Caco-2 (cell line): ENCODE measurements around the gene SETD1A. TPM values are rescaled to one million over a fixed set of nuclear protein-coding genes. Genes with fewer than 3 reads are reported as not detected.
"Not testable (repeated sequence)": the region's sequence is repeated elsewhere in the genome, so short reads cannot be mapped to it uniquely, and the experiment has no call there.

Experiments
- BruUV-seq: library from RNA; stranded (reverse); fragments of 400-500 nt; replicated peaks from 2 replicates; lab custom pipeline; 2021; lab: Mats Ljungman, UMichigan
- CTCF ChIA-PET: fragments of 300-600 bp; sonication (Branson Sonifier 250); formaldehyde crosslinking; loops from one replicate; lab custom pipeline; 2022; ENCODE audit warnings: antibody characterized with exemption; lab: Charles Lee
- POLR2A ChIA-PET: fragments of 300-600 bp; sonication (Branson Sonifier 250); formaldehyde crosslinking; loops from one replicate; lab custom pipeline; 2022; ENCODE audit warnings: antibody characterized with exemption; lab: Charles Lee
- DNase-seq, 2 experiments: peaks; one replicate each; pipeline versions ENCODE4 v3.0.0 to v3.0.0-alpha.2; 2020 to 2022
- H3K27me3 ChIP-seq: replicated peaks from 2 replicates; pipeline ENCODE4 v1.6.0; 2011; ENCODE audit warnings: low read length; ENCODE audit not compliant: control insufficient read depth, insufficient read depth
- H3K36me3 ChIP-seq: 2 replicates; pipeline ENCODE4 v1.5.1; 2011; ENCODE audit warnings: low read length; ENCODE audit not compliant: control insufficient read depth, insufficient read depth
- H3K4me1 ChIP-seq: fragments of 250-450 bp; sonication (Bioruptor Pico); 2 replicates; pipeline ENCODE4 v1.5.1; 2020; ENCODE audit warnings: mild to moderate bottlenecking
- H3K4me3 ChIP-seq: 2 replicates; pipeline ENCODE4 v1.5.1; 2011; ENCODE audit warnings: low read depth, mild to moderate bottlenecking, control low read depth, low read length
- H3K9me3 ChIP-seq: fragments of 250-450 bp; sonication (Bioruptor Pico); 2 replicates; pipeline ENCODE4 v1.5.1; 2020; ENCODE audit warnings: mild to moderate bottlenecking, moderate library complexity
- H3K27ac Mint-ChIP-seq: one replicate; pipeline ENCODE4 v1.8.0; 2022; ENCODE audit warnings: mixed read lengths; ENCODE audit not compliant: unreplicated experiment
- H3K27me3 Mint-ChIP-seq: one replicate; pipeline ENCODE4 v1.8.0; 2022; ENCODE audit warnings: mixed read lengths; ENCODE audit not compliant: insufficient read depth, unreplicated experiment
- H3K36me3 Mint-ChIP-seq: one replicate; pipeline ENCODE4 v1.8.0; 2022; ENCODE audit warnings: mild to moderate bottlenecking, mixed read lengths; ENCODE audit not compliant: insufficient read depth, unreplicated experiment
- H3K4me1 Mint-ChIP-seq: one replicate; pipeline ENCODE4 v1.8.0; 2022; ENCODE audit warnings: low read depth, mixed read lengths; ENCODE audit not compliant: unreplicated experiment
- H3K4me3 Mint-ChIP-seq: one replicate; pipeline ENCODE4 v1.8.0; 2022; ENCODE audit warnings: mild to moderate bottlenecking, moderate library complexity, mixed read lengths; ENCODE audit not compliant: unreplicated experiment
- H3K9me3 Mint-ChIP-seq: one replicate; pipeline ENCODE4 v1.8.0; 2022; ENCODE audit warnings: mixed read lengths; ENCODE audit not compliant: unreplicated experiment
- intact Hi-C: fragments of 100-400 bp; cut with micrococcal nuclease; formaldehyde crosslinking; loops from one replicate; pipeline ENCODE4 v1.10.0; 2022; ENCODE audit not compliant: unreplicated experiment
- total RNA-seq: library from RNA; stranded (reverse); gene quantifications from 2 replicates; pipeline ENCODE4 v1.2.3, GENCODE V29; 2022
- TF ChIP-seq, protein P1 (sequence below), 2 experiments: fragments of 200-600 bp in 1 of 2; IDR thresholded peaks; 1 replicate in 1 of 2; 2 replicates in 1 of 2; pipeline versions ENCODE4 v1.5.1 to v1.8.0; 2011 to 2022; ENCODE audit warnings: antibody characterized with exemption in 1 of 2, control low read depth in 1 of 2, inconsistent platforms in 1 of 2, low read depth in 1 of 2, low read length in 1 of 2, mild to moderate bottlenecking in 1 of 2, moderate library complexity in 1 of 2; ENCODE audit not compliant: insufficient read depth in 1 of 2, severe bottlenecking in 1 of 2, unreplicated experiment in 1 of 2

The SETD1A gene
- total RNA-seq, 1 experiment from 2014 or later = 21.5 TPM

- H3K27me3 Mint-ChIP-seq = no peaks in the 10 kb centered on the region
- TF ChIP-seq, protein P1, sequence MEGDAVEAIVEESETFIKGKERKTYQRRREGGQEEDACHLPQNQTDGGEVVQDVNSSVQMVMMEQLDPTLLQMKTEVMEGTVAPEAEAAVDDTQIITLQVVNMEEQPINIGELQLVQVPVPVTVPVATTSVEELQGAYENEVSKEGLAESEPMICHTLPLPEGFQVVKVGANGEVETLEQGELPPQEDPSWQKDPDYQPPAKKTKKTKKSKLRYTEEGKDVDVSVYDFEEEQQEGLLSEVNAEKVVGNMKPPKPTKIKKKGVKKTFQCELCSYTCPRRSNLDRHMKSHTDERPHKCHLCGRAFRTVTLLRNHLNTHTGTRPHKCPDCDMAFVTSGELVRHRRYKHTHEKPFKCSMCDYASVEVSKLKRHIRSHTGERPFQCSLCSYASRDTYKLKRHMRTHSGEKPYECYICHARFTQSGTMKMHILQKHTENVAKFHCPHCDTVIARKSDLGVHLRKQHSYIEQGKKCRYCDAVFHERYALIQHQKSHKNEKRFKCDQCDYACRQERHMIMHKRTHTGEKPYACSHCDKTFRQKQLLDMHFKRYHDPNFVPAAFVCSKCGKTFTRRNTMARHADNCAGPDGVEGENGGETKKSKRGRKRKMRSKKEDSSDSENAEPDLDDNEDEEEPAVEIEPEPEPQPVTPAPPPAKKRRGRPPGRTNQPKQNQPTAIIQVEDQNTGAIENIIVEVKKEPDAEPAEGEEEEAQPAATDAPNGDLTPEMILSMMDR (IDR thresholded peaks at IDR 0.05; ENCODE audit: insufficient read depth in 1 of 2, low read depth in 1 of 2, low read length in 1 of 2, severe bottlenecking in 1 of 2, unreplicated experiment in 1 of 2) = no peak
- H3K36me3 Mint-ChIP-seq = peaks cover 44% of the 10 kb centered on the region
- H3K9me3 Mint-ChIP-seq = no peaks in the 10 kb centered on the region
- ChIA-PET CTCF (interaction anchor here (0.8 kb wide), 1 partner anchor 159 kb away, joined by 3 read pairs; no protein-coding TSS in a partner anchor), POLR2A (no interaction called here)
- H3K4me1 ChIP-seq = peaks cover 7% of the 10 kb centered on the region; the same call in 1 of the 2 replicates
- no peaks in the 10 kb centered on the region for H3K4me1 Mint-ChIP-seq
- no peak overlapping the region for H3K4me3 ChIP-seq
- no peak overlapping the region for H3K4me3 Mint-ChIP-seq
- H3K9me3 ChIP-seq = no peaks in the 10 kb centered on the region
- no peak overlapping the region for H3K27ac Mint-ChIP-seq
- H3K27me3 ChIP-seq = no peaks in the 10 kb centered on the region
- intact Hi-C loops = no loop called here
- no peak for DNase-seq
- BruUV-seq = no TSS peak
- no peaks in the 10 kb centered on the region; the same call in 1 of the 2 replicates for H3K36me3 ChIP-seq
Measured at GRCh38 chr16:30937692-30938091, 19.9 kb upstream of the SETD1A start.

DNA sequence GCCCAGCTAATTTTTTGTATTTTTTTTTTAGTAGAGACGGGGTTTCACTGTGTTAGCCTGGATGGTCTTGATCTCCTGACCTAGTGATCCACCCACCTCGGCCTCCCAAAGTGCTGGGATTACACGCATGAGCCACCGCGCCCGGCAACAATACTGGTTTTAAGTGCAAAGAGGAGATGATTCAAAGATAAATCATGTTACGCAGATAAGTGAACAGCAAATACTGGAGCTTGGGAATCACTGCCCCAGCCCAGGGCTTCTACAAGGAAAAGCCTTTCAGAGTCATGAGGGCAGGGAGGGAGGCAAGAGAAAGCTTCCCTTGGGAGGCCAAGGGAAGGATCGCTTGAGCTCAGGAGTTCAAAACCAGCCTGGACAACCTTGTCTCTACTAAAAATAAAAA, 18.0 kb upstream of the SETD1A start:
- intact Hi-C loops, DNase-seq, H3K4me3 Mint-ChIP-seq, H3K36me3 ChIP-seq, H3K4me1 Mint-ChIP-seq, H3K27me3 Mint-ChIP-seq, H3K4me1 ChIP-seq, H3K9me3 Mint-ChIP-seq, POLR2A ChIA-PET, H3K27me3 ChIP-seq, H3K9me3 ChIP-seq, H3K27ac Mint-ChIP-seq, H3K4me3 ChIP-seq, BruUV-seq: not testable (repeated sequence)
- CTCF ChIA-PET = interaction anchor here (0.6 to 1.1 kb wide), 2 partner anchors 95 to 289 kb away, joined by 3 to 4 read pairs; partner anchors contain the start of gene PRR14
- peaks cover 56% of the 10 kb centered on the region for H3K36me3 Mint-ChIP-seq

DNA sequence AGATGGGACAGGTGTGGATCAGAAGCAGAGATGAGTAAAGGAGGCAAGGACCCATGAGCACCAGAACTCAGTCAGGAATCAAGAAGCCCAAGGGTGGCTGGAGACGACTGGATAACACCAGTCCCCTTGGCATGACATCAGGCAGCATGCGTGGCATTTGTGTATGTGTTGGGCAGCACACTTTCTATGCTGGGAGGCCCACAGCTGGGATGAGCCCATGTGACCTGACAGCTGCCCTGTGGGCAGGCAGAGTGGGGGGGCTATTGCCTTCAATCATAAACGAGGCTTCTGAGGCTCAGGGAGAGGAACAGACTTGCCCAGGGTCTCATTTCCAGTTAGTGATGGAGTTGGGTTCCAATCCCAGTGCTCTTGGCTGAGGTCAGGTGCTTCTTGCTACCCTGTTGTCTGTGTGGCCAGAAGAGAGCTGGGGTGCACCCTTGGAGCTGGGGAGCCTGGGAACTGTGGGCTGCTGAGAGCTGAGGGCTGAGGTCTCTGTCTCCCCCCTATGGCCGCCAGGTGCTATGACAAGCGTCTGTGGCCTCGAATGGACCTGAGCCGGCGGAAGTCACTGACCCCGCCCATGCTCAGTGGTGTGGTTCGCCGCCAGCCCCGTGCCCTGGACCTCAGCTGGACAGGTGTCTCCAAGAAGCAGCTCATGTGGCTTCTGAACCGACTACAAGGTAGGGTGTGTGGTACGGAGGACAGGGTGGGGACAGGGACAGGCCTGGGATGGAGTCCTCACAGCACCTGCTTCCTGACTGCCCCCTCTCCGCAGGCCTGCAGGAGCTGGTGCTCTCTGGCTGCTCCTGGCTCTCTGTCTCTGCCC, 15.7 kb upstream of the SETD1A start:
- intact Hi-C loops = loop anchor here (1.0 kb wide), 1 partner anchor 98 kb away; no protein-coding TSS in a partner anchor
- H3K27ac Mint-ChIP-seq = no peak overlapping the region
- BruUV-seq = no TSS peak
- CTCF ChIA-PET = interaction anchor here (0.6 to 1.8 kb wide), 7 partner anchors 12 to 176 kb away, joined by 3 to 17 read pairs (median 4); partner anchors contain the start of genes CTF1 and KAT8
- H3K27me3 Mint-ChIP-seq = no peaks in the 10 kb centered on the region
- DNase-seq = peak; percentile 70 to 82
- Histone ChIP-seq H3K27me3 (no peaks in the 10 kb centered on the region), H3K36me3 (peaks cover 1% of the 10 kb centered on the region; the same call in 1 of the 2 replicates), H3K9me3 (no peaks in the 10 kb centered on the region), H3K4me3 (no peak overlapping the region), H3K4me1 (peaks cover 7% of the 10 kb centered on the region; the same call in 1 of the 2 replicates)
- H3K4me1 Mint-ChIP-seq = no peaks in the 10 kb centered on the region
- H3K36me3 Mint-ChIP-seq = peaks cover 63% of the 10 kb centered on the region
- no peak overlapping the region for H3K4me3 Mint-ChIP-seq
- POLR2A ChIA-PET = interaction anchor here (1.2 kb wide), 1 partner anchor 137 kb away, joined by 4 read pairs; no protein-coding TSS in a partner anchor
- H3K9me3 Mint-ChIP-seq = no peaks in the 10 kb centered on the region
- TF ChIP-seq, protein P1 (IDR thresholded peaks at IDR 0.05; ENCODE audit: insufficient read depth in 1 of 2, low read depth in 1 of 2, low read length in 1 of 2, severe bottlenecking in 1 of 2, unreplicated experiment in 1 of 2) = peak; percentile 80 to 91
